RWPE2 (cell line): ENCODE data around the gene PLD5.

Experiments
- ATAC-seq: fragments of 200-7000 bp; cut with Tn5 transposase; 3 replicates; pipeline ENCODE4 v1.9.1; 2021; ENCODE audit warnings: low read depth
- DNase-seq: peaks from one replicate; pipeline ENCODE4 v3.0.0-alpha.2; 2020; ENCODE audit warnings: low spot score
- H3K27ac ChIP-seq: fragments of 450-650 bp; 2 replicates; pipeline ENCODE4 v1.5.1; 2017; ENCODE audit warnings: mild to moderate bottlenecking; ENCODE audit not compliant: poor library complexity, severe bottlenecking
- H3K27me3 ChIP-seq: fragments of 250-450 bp; sonication (Bioruptor Pico); 2 replicates; pipeline ENCODE4 v1.5.1; 2021; ENCODE audit warnings: mild to moderate bottlenecking, moderate library complexity; ENCODE audit not compliant: insufficient read depth, poor library complexity, severe bottlenecking
- H3K36me3 ChIP-seq: fragments of 250-450 bp; sonication (Bioruptor Pico); 2 replicates; pipeline ENCODE4 v1.5.1; 2020; ENCODE audit warnings: low read depth, mild to moderate bottlenecking, moderate library complexity
- H3K4me1 ChIP-seq: fragments of 250-450 bp; sonication (Bioruptor Pico); 2 replicates; pipeline ENCODE4 v1.5.1; 2021; ENCODE audit warnings: mild to moderate bottlenecking, moderate library complexity; ENCODE audit not compliant: insufficient read depth, poor library complexity, severe bottlenecking
- H3K4me3 ChIP-seq: fragments of 250-450 bp; sonication (Bioruptor Pico); 2 replicates; pipeline ENCODE4 v1.5.1; 2021; ENCODE audit warnings: mild to moderate bottlenecking, moderate library complexity; ENCODE audit not compliant: severe bottlenecking
- H3K9me3 ChIP-seq: fragments of 250-450 bp; sonication (Bioruptor Pico); 2 replicates; pipeline ENCODE4 v1.5.1; 2021; ENCODE audit warnings: mild to moderate bottlenecking, moderate library complexity; ENCODE audit not compliant: severe bottlenecking
- TF ChIP-seq, protein P1 (sequence below): fragments of 450-650 bp; IDR thresholded peaks from one replicate; pipeline ENCODE4 v1.5.1; 2017; ENCODE audit warnings: mild to moderate bottlenecking, moderate library complexity; ENCODE audit not compliant: poor library complexity, severe bottlenecking

The PLD5 gene

DNA sequence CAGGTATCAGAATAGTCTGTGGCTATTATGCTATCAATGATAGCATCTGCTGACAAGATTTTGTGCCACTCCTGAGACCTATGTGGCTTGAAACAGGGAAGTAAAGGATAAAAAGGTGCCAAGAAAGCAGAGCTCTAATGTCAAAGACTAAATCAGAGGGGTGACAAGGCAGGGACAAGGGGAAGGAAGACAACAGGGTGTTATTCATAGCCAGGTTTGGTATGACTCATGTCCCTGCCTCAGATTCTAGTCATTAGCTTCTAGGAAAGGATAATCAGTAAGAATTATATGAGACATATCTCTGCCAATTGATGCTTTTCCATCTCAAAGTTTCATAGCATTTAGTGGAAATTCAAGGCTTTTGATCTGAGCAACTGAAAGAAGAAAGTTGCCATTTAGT lies 31.8 kb upstream of the PLD5 start:
- TF ChIP-seq, protein P1, sequence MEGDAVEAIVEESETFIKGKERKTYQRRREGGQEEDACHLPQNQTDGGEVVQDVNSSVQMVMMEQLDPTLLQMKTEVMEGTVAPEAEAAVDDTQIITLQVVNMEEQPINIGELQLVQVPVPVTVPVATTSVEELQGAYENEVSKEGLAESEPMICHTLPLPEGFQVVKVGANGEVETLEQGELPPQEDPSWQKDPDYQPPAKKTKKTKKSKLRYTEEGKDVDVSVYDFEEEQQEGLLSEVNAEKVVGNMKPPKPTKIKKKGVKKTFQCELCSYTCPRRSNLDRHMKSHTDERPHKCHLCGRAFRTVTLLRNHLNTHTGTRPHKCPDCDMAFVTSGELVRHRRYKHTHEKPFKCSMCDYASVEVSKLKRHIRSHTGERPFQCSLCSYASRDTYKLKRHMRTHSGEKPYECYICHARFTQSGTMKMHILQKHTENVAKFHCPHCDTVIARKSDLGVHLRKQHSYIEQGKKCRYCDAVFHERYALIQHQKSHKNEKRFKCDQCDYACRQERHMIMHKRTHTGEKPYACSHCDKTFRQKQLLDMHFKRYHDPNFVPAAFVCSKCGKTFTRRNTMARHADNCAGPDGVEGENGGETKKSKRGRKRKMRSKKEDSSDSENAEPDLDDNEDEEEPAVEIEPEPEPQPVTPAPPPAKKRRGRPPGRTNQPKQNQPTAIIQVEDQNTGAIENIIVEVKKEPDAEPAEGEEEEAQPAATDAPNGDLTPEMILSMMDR, result no peak
- ATAC-seq, result no peak
- DNase-seq, result no peak

DNA sequence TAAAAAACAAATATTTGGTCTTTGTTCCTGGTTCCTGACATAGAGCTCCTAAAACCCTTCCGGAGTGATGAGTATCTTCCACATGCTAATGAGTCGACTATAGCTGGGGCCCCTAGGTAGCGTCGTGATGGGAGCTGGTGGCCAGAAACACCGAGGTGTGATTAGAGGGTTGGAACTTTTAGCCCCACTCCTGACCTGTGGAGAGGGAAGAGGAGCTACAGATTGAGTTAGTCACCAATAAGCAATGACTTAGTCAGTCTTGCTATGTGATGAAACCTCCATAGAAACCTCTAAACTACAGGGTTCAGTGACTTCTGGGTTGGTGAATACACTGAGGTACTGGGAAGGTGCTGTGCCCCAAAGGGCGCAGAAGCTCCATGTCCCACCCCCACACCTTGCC lies 30.1 kb upstream of the PLD5 start:
- DNase-seq, result no peak
- H3K36me3 ChIP-seq, result no peaks in the 10 kb centered on the region

More for the DNA sequence above, 31.8 kb upstream of the PLD5 start:
- Histone ChIP-seq H3K4me3 (no peak overlapping the region), H3K27me3 (no peaks in the 10 kb centered on the region), H3K27ac (no peak overlapping the region), H3K9me3 (no peaks in the 10 kb centered on the region), H3K36me3 (no peaks in the 10 kb centered on the region), H3K4me1 (no peaks in the 10 kb centered on the region)

GRCh38 chr1:242546849-242547729 lies 22.6 kb upstream of the PLD5 start:
- Histone ChIP-seq H3K4me3 (no peak overlapping the region), H3K27me3 (no peaks in the 10 kb centered on the region), H3K36me3 (no peaks in the 10 kb centered on the region), H3K4me1 (no peaks in the 10 kb centered on the region), H3K27ac (no peak overlapping the region), H3K9me3 (no peaks in the 10 kb centered on the region)
- DNase-seq (no peak), ATAC-seq (no peak; the same call in 2 of the 3 replicates)
- TF ChIP-seq, protein P1, result no peak

More for the DNA sequence above, 30.1 kb upstream of the PLD5 start:
- H3K27ac ChIP-seq, result no peak overlapping the region
- TF ChIP-seq, protein P1, result no peak
- H3K9me3 ChIP-seq, result no peaks in the 10 kb centered on the region
- no peak overlapping the region for H3K4me3 ChIP-seq
- H3K27me3 ChIP-seq, result no peaks in the 10 kb centered on the region
- peak; percentile 49; the same call in 1 of the 3 replicates for ATAC-seq
- no peaks in the 10 kb centered on the region for H3K4me1 ChIP-seq

DNA sequence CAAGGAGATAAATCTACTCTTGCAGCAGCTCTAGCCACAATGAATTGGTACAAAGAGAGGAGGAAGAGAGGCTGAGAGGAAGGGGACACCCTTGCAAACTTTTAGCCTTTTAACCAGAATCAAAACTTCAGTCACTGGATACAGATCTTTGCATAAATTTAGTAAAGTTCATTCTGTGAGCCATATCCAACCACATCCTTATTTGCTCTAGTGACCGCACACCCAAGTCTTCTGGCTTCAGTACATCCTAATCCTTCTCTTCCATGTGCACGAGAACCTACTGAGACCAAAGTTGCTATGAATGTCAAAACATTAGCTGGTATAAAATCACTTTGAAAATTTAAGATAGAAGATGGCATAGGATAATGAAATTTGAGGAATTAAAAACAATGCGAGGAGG lies 21.9 kb upstream of the PLD5 start:
- Histone ChIP-seq H3K9me3 (no peaks in the 10 kb centered on the region), H3K27ac (no peak overlapping the region), H3K36me3 (no peaks in the 10 kb centered on the region), H3K4me1 (no peaks in the 10 kb centered on the region), H3K4me3 (no peak overlapping the region), H3K27me3 (no peaks in the 10 kb centered on the region)
- DNase-seq (no peak), ATAC-seq (no peak)
- TF ChIP-seq, protein P1, result no peak

GRCh38 chr1:242544071-242544470 lies 19.6 kb upstream of the PLD5 start:
- Histone ChIP-seq H3K4me3 (no peak overlapping the region), H3K27me3 (no peaks in the 10 kb centered on the region), H3K9me3 (no peaks in the 10 kb centered on the region), H3K36me3 (no peaks in the 10 kb centered on the region), H3K27ac (no peak overlapping the region), H3K4me1 (no peaks in the 10 kb centered on the region)
- TF ChIP-seq, protein P1, result no peak
- ATAC-seq, result no peak
- no peak for DNase-seq
